K562 (cell line): ENCODE data around the gene PUS3. TPM values are rescaled to one million over a fixed set of nuclear protein-coding genes. Genes with fewer than 3 reads are reported as not detected.

Experiments
- ATAC-seq: fragments of 200-7000 bp; cut with Tn5 transposase; 3 replicates; pipeline ENCODE4 v1.9.1; 2020; ENCODE audit warnings: moderate library complexity
- BruUV-seq: library from RNA; stranded (reverse); fragments of 400-500 nt; replicated peaks from 2 replicates; lab custom pipeline; 2021; lab: Mats Ljungman, UMichigan
- CTCF ChIA-PET: fragments of 300-600 bp; formaldehyde crosslinking; extraction: SDS; loops from one replicate; lab custom pipeline; 2021; ENCODE audit warnings: low intra/inter-chr PET ratio; lab: Yijun Ruan, JAX
- POLR2A ChIA-PET: fragments of 300-600, 350-650 bp; sonication (Branson Sonifier 250); formaldehyde crosslinking; extraction: SDS; loops from one replicate; lab custom pipeline; 2021; ENCODE audit warnings: antibody characterized with exemption, inconsistent platforms; lab: Yijun Ruan, JAX
- DNase-seq, 4 experiments: peaks; one replicate each; pipeline versions ENCODE4 v3.0.0 to v3.0.0-alpha.2; 2011 to 2018; ENCODE audit warnings: low spot score in 3 of 4, mixed read lengths in 3 of 4; ENCODE audit errors: extremely low read depth in 1 of 4
- FAIRE-seq: peaks from 2 replicates; lab custom pipeline; 2011; peaks lifted over from hg19 to GRCh38; lab: Jason Lieb, UNC
- H2AFZ ChIP-seq: 2 replicates; pipeline ENCODE4 v1.6.0; 2011; ENCODE audit warnings: low read depth, low read length, control low read depth, inconsistent platforms
- H3K27ac ChIP-seq: fragments of 200-600 bp; 3 replicates; pipeline ENCODE4 v1.8.0; 2011; ENCODE audit warnings: low read depth, mild to moderate bottlenecking, control low read depth, inconsistent platforms, low read length, moderate library complexity, mixed read lengths; ENCODE audit errors: extremely low read depth
- H3K27me3 ChIP-seq, 2 experiments: fragments of 300-600 bp in 1 of 2; 2 replicates in 1 of 2; 3 replicates in 1 of 2; pipeline versions ENCODE4 v1.6.0 to v1.8.0; 2011; ENCODE audit warnings: inconsistent platforms in 2 of 2, low read length in 2 of 2, mild to moderate bottlenecking in 1 of 2, mixed read lengths in 1 of 2, moderate library complexity in 1 of 2; ENCODE audit not compliant: control insufficient read depth in 2 of 2, insufficient read depth in 2 of 2
- H3K36me3 ChIP-seq: fragments of 300-600 bp; 3 replicates; pipeline ENCODE4 v1.8.0; 2011; ENCODE audit warnings: mild to moderate bottlenecking, low read length, inconsistent platforms; ENCODE audit not compliant: control insufficient read depth, insufficient read depth
- H3K4me1 ChIP-seq, 2 experiments: fragments of 200-600 bp in 1 of 2; replicated peaks in 1 of 2; 2 replicates in 1 of 2; 3 replicates in 1 of 2; pipeline versions ENCODE4 v1.5.1 to v1.8.0; 2011; ENCODE audit warnings: inconsistent platforms in 2 of 2, low read length in 2 of 2, mild to moderate bottlenecking in 1 of 2, mixed read lengths in 1 of 2, moderate library complexity in 1 of 2; ENCODE audit not compliant: control insufficient read depth in 2 of 2, insufficient read depth in 2 of 2
- H3K4me2 ChIP-seq: 2 replicates; pipeline ENCODE4 v1.6.1; 2011; ENCODE audit warnings: low read length, control low read depth, inconsistent platforms, mixed read lengths; ENCODE audit not compliant: insufficient read depth
- H3K4me3 ChIP-seq: fragments of 200-600 bp; sonication (generic), shearing (Covaris generic); 2 replicates; pipeline ENCODE4 v1.5.1; 2016; ENCODE audit warnings: control low read depth, inconsistent platforms
- H3K79me2 ChIP-seq: fragments of 200-600 bp; 3 replicates; pipeline ENCODE4 v1.8.0; 2011; ENCODE audit warnings: low read length, inconsistent platforms; ENCODE audit not compliant: control insufficient read depth, insufficient read depth
- H3K9ac ChIP-seq, 2 experiments: 2 replicates each; pipeline versions ENCODE4 v1.6.0 to v1.6.1; 2011; ENCODE audit warnings: low read depth in 2 of 2, low read length in 2 of 2, control low read depth in 1 of 2, inconsistent platforms in 1 of 2, mild to moderate bottlenecking in 1 of 2, mixed read lengths in 1 of 2; ENCODE audit not compliant: insufficient read depth in 1 of 2
- H3K9me1 ChIP-seq: one replicate; pipeline ENCODE4 v1.6.0; 2011; ENCODE audit warnings: inconsistent platforms, mild to moderate bottlenecking, low read length, moderate library complexity; ENCODE audit not compliant: control insufficient read depth, insufficient read depth
- H3K9me3 ChIP-seq: replicated peaks from 2 replicates; pipeline ENCODE4 v1.5.1; 2011; ENCODE audit warnings: low read depth, low read length, inconsistent platforms; ENCODE audit not compliant: control insufficient read depth, insufficient read depth
- H4K20me1 ChIP-seq: replicated peaks from 2 replicates; pipeline ENCODE4 v1.6.1; 2011; ENCODE audit warnings: low read length, inconsistent platforms, mixed read lengths; ENCODE audit not compliant: control insufficient read depth, insufficient read depth
- ATF7 ChIP-seq: fragments of 450-650 bp; IDR thresholded peaks from 2 replicates; pipeline ENCODE4 v1.7.1; 2014; ENCODE audit warnings: mild to moderate bottlenecking, moderate library complexity
- CAMTA2 ChIP-seq: fragments of 250-450 bp; sonication (Bioruptor Pico); conservative IDR thresholded peaks from 2 replicates; pipeline ENCODE4 v1.5.1; 2022
- CBFA2T2 ChIP-seq: fragments of 450-650 bp; conservative IDR thresholded peaks from 2 replicates; pipeline ENCODE4 v1.6.1; 2017; ENCODE audit warnings: mild to moderate bottlenecking
- CLOCK ChIP-seq: fragments of 250-450 bp; sonication (Bioruptor Pico); IDR thresholded peaks from 2 replicates; pipeline ENCODE4 v1.4.0; 2020; ENCODE audit warnings: mild to moderate bottlenecking, moderate library complexity, borderline replicate concordance
- DDX20 ChIP-seq: fragments of 450-650 bp; IDR thresholded peaks from 2 replicates; pipeline ENCODE4 v1.6.1; 2016; ENCODE audit warnings: missing genetic modification characterization, low read depth, mild to moderate bottlenecking, missing compliant biosample characterization, moderate library complexity
- MTF1 ChIP-seq: fragments of 250-450 bp; sonication (Bioruptor Pico); IDR thresholded peaks from 2 replicates; pipeline ENCODE4 v1.9.0; 2021; ENCODE audit warnings: moderate library complexity, mild to moderate bottlenecking, inconsistent platforms, borderline replicate concordance
- MYC ChIP-seq, 2 experiments: fragments of 250-450 bp in 1 of 2; sonication (Bioruptor Pico) in 1 of 2; IDR thresholded peaks; 2 replicates each; pipeline versions ENCODE4 v1.5.1 to v1.6.1; 2012 to 2021; ENCODE audit warnings: low read depth in 2 of 2, borderline replicate concordance in 1 of 2, improper control_type of control experiment in 1 of 2, low read length in 1 of 2, mild to moderate bottlenecking in 1 of 2, moderate library complexity in 1 of 2
- PHF21A ChIP-seq: fragments of 450-650 bp; IDR thresholded peaks from 2 replicates; pipeline ENCODE4 v1.6.1; 2017; ENCODE audit warnings: low read depth, borderline replicate concordance
- POLR3G ChIP-seq: IDR thresholded peaks from 2 replicates; pipeline ENCODE4 v1.6.1; 2011; ENCODE audit not compliant: insufficient read length, insufficient replicate concordance; ENCODE audit errors: extremely low read depth
- PTRF ChIP-seq: fragments of 450-650 bp; IDR thresholded peaks from 2 replicates; pipeline ENCODE4 v1.6.1; 2016; ENCODE audit warnings: mild to moderate bottlenecking, missing genetic modification characterization, missing compliant biosample characterization
- TAF15 ChIP-seq: fragments of 200-400 bp; formaldehyde crosslinking; IDR thresholded peaks from 2 replicates; pipeline ENCODE4 v1.6.1; 2017; ENCODE audit warnings: mild to moderate bottlenecking, low read depth, low read length, moderate library complexity
- VEZF1 ChIP-seq: fragments of 200-800 bp; sonication (Bioruptor generic); IDR thresholded peaks from 2 replicates; pipeline ENCODE4 v1.6.1; 2017; ENCODE audit warnings: missing genetic modification characterization, missing compliant biosample characterization
- ZFX ChIP-seq: sonication (generic); formaldehyde crosslinking; IDR thresholded peaks from 2 replicates; pipeline ENCODE4 v1.8.0; 2022; ENCODE audit warnings: mild to moderate bottlenecking, missing genetic modification reagents, moderate library complexity
- ZNF384 ChIP-seq: IDR thresholded peaks from 2 replicates; pipeline ENCODE4 v1.6.1; 2012; ENCODE audit warnings: low read depth, low read length, improper control_type of control experiment
- ZNF518B ChIP-seq: fragments of 250-450 bp; sonication (Bioruptor Pico); IDR thresholded peaks from 2 replicates; pipeline ENCODE4 v1.5.0; 2021; ENCODE audit warnings: mild to moderate bottlenecking, moderate library complexity
- ZNF79 ChIP-seq: fragments of 250-450 bp; sonication (Bioruptor Pico); IDR thresholded peaks from 2 replicates; pipeline ENCODE4 v1.4.0; 2020; ENCODE audit warnings: low read depth, mild to moderate bottlenecking, moderate library complexity
- in situ Hi-C: fragments of 300-500 bp; cut with MboI; formaldehyde crosslinking; loops from 4 replicates; pipeline ENCODE4 v1.15.0; 2018; ENCODE audit warnings: inconsistent platforms, mixed read lengths
- intact Hi-C: fragments of 100-400 bp; cut with micrococcal nuclease; formaldehyde crosslinking; loops from 2 replicates; pipeline ENCODE4 v1.14.2; 2022
- polyA plus RNA-seq, 8 experiments: library from polyadenylated mRNA; depleted of rRNA in 4 of 8; stranded (reverse) in 5 of 8; unstranded in 3 of 8; fragments of >200 nt; fragmentation: Nextera tagmentation in 2 of 8; fragmentation: Illumina TruSeq in 1 of 8; extraction: Ambion mirVana in 2 of 8; extraction: Trizol in 1 of 8; gene quantifications; 2 replicates each; pipeline versions ENCODE4 v1.2.1 to v1.2.3, GENCODE V29; 2011 to 2014; ENCODE audit warnings: inconsistent platforms in 1 of 8, missing spikeins in 1 of 8
- total RNA-seq, 7 experiments: library from RNA; depleted of rRNA in 6 of 7; stranded (reverse); fragments of >200 nt in 6 of 7; fragmentation: Illumina TruSeq in 2 of 7; extraction: Trizol in 2 of 7; gene quantifications; 2 replicates each; pipeline versions ENCODE4 v1.2.1 to v1.2.3, GENCODE V29; 2011 to 2021; ENCODE audit warnings: low replicate concordance in 1 of 7

Gene PUS3
- total and polyA plus RNA-seq, 9 of the 15 experiments (the other 6 are each of a cell fraction or from before 2014, with no cell fraction given) = 16.5 to 49.2 (median 35.9) TPM

GRCh38 chr11:125892071-125892470, 10.9 kb downstream of the PUS3 start:
- H3K79me2 ChIP-seq = 0 out of 3 replicates have a peak, but pooled peaks cover 5% of the 10 kb centered on the region
- H3K9me1 ChIP-seq = no peaks in the 10 kb centered on the region
- FAIRE-seq (no peak), DNase-seq (no peak), ATAC-seq (no peak)
- peaks cover 47% of the 10 kb centered on the region for H3K36me3 ChIP-seq
- H4K20me1 ChIP-seq = no peaks in the 10 kb centered on the region
- H3K27me3 ChIP-seq = no peaks in the 10 kb centered on the region
- POLR2A ChIA-PET = interaction anchor here (0.5 kb wide), 1 partner anchor 40 kb away, joined by 4 read pairs; no protein-coding TSS in a partner anchor
- H3K9ac ChIP-seq = no peak overlapping the region
- no peaks in the 10 kb centered on the region for H3K9me3 ChIP-seq
- no peak overlapping the region for H3K4me2 ChIP-seq
- no TSS peak for BruUV-seq
- in situ Hi-C loops (loop anchor here (25.0 kb wide), 1 partner anchor 930 kb away; the partner anchor contains the start of gene CCDC15), intact Hi-C loops (no loop called here)
- H3K4me3 ChIP-seq = no peak overlapping the region
- no peak overlapping the region for H3K27ac ChIP-seq
- H3K4me1 ChIP-seq = peaks cover 10 to 26% of the 10 kb centered on the region in 2 experiments
- H2AFZ ChIP-seq = no peak overlapping the region
- CTCF ChIA-PET = no interaction called here
- no peak for TF ChIP-seq TAF15
- no peak for TF ChIP-seq ZNF79
- no peak for TF ChIP-seq ZNF518B (CRISPR knock-in tag)
- TF ChIP-seq ZFX (CRISPR knock-in tag) = no peak
- no peak for TF ChIP-seq ATF7
- TF ChIP-seq VEZF1 (CRISPR knock-in tag) = no peak
- TF ChIP-seq PHF21A = no peak
- no peak for TF ChIP-seq CLOCK (CRISPR knock-in tag)
- no peak for TF ChIP-seq POLR3G
- no peak for TF ChIP-seq DDX20 (tag)
- TF ChIP-seq ZNF384 = no peak
- TF ChIP-seq MYC (IDR thresholded peaks at IDR 0.05; ENCODE audit: low read depth, low read length) = no peak
- TF ChIP-seq MYC (CRISPR knock-in tag; IDR thresholded peaks at IDR 0.05; ENCODE audit: borderline replicate concordance, low read depth) = no peak
- TF ChIP-seq PTRF (tag) = no peak
- TF ChIP-seq MTF1 (CRISPR knock-in tag) = no peak
- TF ChIP-seq CBFA2T2 = no peak
- no peak for TF ChIP-seq CAMTA2 (CRISPR knock-in tag)
